ENCODE measurements around the gene FRMD1.
A peak's percentile ranks its signal among the peaks of the same experiment; 100 is the strongest.

FRMD1 gene

DNA sequence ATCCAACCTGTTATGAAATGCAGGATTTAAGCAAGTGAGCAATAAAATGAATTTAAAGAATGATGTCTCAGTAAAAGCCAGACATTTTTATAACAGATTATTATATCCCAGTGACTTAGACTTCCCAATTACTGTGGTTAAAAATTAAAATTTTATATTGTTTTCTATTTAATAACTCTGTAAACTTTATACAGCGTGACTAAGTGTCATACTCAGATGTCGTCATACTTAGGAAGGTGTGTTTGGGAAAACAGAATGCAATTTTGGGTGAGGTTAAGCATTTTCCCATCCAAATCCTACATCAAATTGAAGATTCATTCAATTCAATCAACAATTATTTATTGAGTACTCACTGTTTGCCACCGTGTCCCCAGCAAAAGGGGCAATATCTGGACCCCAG lies 31.4 kb upstream of the FRMD1 start:
- DNase-seq: no peak

DNA sequence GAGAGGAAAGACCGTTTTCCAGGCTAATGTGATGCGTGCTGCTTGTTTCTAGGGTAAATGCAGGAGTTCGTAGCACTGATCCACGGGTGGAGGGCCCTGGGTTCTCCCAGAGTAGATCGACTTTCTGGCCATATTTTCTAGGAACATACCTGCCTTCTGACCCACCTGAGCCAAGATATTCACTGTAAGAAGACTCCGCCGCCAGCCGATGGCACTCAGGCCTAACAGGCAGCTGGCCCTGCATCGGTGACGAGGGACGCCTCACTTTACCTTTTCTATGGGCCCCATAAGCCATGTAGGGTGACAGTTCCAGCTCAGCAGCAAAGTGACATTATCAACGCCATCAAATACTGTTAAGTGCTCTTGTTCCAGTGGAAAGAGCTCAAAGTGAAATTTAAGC lies 30.2 kb upstream of the FRMD1 start:
- no peak for DNase-seq

DNA sequence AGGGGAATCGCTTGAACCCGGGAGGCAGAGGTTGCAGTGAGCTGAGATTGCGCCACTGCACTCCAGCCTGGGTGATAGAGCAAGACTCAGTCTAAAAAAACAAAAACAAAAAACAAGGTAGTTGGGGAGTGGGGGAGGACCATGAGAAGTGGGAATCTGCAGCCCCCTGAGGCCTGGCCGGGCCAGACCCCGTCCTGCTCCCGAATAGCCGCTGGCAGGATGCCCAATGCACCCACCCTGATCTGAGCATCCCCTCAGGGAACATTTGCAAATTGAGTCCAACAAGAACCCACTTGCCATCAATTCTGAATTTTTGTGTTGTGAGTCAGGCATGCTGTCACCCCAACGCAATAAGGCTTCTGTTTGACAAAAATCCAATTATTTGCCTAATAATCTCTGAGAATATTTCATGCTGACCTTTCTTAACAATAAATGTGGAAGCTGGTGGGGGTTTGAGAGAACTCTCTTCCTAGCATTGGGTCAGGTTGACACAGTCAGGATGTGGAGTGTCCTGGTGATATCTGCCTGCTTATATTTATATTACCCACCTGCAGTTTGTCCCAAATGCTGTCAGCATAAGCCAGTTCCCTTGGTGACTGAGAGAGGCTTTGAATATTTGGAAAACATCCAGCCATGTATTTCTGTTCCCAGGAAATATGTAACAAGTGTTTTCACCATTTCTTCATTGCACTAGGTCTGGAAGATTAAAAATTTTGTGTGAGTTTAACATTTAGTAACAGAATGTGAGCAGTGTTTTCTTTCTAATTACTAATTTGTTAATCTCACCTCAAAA lies 28.4 kb upstream of the FRMD1 start:
- no peak for DNase-seq

DNA sequence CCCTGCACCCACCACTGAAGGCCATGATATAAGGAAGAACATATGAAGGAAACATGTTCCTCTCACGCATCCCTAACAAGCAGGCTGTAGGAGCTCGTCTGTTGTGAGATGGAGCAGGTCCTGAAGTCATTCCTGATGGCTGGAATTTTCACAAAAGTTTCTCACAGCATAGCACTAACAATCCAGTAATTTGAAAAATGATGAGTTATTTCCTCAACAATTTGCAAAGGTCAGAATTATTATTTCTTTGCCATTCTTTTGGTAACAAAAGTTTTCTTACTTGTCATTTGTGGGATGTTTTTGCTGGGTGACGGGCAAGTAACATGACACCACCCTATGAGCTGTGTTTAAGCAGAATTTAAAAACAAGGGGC lies 27.6 kb upstream of the FRMD1 start:
- DNase-seq: no peak

DNA sequence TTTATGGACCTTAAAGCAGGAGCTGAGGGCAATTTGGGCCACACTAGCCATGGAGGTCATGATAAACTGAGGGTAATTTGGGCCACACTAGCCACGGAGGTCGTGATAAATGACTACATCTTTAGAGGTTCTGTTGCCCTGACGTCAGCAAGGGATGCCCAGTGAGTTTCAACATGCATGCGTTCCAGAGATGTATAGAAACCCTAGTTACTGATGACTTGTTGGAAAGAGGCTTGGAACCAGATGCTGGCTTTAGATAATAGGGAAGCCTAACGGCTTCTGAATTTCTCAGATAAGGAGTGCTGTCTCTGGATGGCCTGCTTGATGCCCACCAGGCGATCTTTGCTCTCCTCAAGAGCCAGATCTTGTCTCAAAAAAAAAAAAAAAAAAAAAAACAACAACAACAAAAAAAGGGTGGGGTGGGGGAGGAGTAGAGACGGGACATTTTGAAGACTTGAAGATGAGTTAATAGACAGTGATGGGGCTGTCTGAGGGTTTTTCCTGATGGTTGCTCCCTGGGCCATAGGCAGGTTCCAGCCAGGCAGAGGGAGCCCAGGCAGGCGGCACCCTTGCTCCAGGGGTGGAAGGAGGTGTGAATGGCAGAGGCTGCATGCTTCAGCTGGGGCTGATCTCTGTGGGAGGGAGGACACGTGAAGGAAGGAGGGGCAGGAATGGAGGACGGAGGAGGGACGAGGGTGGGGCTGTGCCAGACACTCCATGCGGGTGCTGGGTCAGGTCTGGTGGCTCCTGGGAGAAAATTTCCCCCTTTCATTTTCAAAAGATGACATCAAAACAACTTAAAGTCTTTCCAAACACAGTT lies 27.0 kb upstream of the FRMD1 start:
- DNase-seq: peak; percentile 18

DNA sequence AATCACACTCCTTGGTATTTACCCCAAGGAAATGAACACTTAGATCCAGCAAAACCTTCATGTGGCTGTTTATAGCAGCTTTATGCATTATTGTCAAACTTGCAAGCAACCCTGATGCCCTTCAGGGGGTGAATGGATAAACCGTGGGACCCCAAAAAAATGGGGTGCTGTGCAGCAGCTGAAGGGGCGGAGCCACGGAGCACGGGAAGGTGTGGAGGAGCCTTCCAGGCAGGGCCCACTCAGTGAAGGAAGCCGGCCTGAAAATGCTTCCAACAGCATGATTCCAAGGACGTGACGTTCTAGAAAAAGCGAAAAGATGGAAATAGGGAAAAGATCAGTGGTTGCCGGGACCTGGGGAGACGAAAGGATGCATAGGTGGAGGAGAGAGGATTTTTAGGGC lies 25.6 kb upstream of the FRMD1 start:
- DNase-seq: no peak

DNA sequence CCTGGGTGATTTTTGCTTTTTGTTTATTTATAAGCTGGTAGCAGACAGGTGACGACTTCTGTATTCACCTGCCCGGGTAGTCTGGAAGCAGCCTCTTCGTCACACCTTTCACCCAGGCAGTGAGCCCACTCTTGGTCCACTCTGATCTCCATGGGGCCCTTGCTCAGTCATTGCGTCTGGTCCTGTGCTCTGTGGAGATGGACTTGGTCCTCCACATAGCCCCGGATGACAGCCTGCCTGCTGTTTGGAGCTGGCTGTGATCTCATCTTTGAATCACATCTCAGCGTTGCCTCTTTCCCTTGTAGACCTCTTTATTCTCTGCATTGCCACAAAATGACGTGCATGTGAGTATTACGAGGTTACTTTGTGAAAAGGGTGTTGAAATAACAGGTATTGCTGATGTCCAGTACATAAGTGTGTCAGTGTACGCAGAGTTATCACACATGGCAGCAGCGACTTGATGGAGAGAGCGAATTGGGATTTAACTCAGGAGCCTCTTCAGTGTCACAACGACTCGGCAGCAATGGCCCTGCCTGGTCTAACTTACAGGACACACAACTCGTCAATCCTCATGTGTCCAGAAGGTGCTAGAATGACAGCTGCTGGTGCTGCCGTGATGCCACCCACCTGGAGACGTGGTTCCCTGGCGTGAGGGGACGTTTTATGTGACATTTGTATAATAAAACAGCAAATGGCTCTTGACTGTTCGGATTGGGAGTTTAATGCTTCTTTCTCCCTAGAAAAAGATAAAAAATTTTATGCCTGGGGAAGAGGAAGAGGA lies 24.2 kb upstream of the FRMD1 start:
- no peak for DNase-seq

DNA sequence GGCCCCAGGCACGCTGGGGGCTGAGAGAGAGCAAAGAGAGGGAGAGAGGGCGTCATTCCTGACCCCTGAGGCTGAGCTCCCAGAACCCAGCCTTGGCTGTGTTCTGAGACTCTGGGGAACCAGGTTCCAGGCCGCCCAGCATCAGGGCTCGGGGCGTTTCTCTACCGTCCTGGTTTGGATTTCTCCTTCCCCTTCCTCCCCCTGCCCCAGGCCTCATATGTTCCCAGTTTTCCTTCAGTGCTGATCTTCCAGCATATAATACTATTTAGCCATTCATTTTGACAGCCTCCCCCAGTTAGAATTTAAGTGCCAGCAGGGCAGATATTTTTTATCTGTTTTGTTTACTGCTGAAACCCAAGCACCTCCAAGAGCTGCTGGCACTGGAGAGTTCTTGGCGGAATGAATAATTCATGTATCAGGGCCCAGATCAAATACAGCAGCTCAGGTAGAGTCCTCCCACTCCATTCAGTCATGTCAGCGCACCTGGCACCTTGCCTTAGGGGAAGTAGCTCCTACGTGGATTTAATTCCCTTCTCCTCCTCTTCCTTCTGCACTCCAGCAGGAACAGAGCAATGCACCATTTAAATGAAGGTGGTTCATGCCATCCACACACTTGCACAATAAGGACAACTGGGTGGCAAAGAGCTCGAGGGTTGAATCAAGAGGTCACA lies 23.4 kb upstream of the FRMD1 start:
- DNase-seq: no peak

DNA sequence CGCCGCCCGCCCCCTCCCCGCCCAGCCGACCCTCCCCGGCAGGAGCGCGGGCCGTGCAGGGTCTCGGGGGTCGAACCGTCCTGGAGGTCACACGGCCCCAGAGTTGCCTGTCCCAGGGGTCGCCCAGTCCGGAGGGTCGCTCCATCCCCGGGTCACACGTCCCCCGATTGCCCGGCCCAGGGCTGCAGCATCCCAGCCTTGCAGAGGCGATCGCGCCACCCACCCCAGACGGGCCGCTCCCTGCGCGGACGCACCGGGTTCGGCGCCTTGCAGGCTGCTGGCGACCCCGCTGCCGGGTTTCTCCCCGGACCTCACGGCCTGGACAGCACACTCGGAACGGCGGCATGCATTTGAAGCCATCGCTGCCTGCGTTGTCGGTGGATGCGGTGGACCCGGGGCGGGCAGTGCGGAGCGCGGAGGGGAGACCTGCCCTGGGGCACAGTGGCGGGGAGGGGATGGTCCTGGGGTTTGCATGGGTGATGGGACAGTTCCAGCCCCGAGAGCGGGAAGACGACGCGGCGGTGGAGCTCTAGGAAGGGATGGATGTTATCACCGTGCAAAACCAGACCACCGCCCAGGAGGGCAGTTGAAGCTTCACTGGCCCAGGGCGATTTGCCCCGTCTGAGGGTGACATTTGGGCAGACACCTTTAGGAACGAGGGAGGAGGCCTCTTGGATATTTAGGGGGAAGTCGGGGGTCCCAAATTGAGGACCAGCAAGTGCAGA lies 22.7 kb upstream of the FRMD1 start:
- DNase-seq: no peak

DNA sequence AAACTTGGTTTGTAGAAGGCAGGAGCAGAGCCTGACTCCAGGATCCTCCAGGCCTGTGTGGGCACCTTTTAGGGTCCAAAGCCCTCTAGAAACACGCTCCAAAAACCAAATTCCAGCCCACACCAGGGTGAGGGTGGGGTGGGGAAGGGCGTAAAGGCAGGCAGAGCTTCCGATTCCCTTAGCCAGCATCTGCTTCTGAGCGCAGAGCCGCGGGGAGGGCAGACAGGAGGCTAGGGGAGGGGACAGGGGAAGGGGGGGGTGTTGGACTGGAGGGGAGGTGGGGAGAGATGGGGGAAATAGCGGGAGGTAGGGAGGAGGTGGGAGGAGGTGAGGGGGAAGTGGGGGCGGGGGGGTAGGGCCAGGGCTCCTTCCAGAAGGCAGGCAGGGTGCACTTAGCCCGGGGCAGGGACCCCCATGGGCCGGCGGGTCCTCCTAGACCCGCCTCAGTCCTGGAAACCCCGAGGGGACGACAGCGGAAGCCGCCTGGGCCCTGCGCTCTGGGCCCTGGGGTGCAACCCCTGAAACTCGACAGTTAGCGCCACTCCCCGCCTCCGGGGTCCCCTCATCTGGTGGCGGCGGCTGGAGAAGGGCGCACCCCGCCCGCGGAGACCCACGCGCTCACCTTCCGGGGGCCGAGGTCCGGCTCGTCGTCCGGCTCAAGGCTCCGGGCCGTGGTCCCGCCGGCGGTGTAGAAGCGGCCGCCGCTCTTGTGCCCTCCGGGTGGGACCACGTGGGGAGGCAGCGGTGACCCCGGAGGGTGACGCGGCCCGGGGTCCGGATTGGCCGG lies 22.0 kb upstream of the FRMD1 start:
- DNase-seq: no peak

DNA sequence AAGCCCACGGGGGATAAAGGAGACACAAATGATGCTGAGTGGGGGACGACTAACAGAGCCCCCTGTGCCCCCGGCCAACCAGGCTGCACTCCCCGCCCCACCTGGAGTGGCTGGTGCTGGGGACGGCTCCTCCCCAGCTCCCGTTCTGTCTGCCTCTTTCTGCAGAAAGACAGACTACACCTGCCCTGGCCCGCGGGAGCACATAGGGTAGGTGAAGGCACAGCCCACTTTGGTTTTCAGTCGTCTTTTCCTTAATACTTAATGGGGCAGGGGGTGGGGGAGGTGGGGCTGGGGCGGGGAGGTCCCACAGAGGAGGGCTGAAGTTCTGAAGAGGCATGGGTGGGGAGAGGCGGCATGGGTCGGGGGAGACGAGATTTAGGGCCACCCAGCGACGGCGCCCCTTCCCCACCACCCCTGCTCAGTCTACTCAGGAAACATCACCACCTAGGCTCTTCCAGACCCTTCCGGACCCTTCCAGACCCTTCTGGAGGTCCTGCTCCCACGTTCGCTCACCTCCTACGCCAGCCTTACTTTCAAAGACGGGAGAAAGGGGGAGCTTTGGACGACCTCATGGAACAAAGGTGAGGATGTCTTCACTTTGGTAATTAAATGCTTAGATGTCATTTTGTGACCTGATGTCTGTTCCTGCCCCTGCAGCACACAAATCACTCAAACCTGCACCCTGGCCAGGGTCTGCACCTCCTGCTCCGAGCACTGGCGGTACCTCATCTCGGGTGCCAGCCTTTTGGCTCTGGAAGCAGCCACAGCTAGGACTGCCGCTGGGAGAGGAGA lies 21.2 kb upstream of the FRMD1 start:
- DNase-seq: no peak

DNA sequence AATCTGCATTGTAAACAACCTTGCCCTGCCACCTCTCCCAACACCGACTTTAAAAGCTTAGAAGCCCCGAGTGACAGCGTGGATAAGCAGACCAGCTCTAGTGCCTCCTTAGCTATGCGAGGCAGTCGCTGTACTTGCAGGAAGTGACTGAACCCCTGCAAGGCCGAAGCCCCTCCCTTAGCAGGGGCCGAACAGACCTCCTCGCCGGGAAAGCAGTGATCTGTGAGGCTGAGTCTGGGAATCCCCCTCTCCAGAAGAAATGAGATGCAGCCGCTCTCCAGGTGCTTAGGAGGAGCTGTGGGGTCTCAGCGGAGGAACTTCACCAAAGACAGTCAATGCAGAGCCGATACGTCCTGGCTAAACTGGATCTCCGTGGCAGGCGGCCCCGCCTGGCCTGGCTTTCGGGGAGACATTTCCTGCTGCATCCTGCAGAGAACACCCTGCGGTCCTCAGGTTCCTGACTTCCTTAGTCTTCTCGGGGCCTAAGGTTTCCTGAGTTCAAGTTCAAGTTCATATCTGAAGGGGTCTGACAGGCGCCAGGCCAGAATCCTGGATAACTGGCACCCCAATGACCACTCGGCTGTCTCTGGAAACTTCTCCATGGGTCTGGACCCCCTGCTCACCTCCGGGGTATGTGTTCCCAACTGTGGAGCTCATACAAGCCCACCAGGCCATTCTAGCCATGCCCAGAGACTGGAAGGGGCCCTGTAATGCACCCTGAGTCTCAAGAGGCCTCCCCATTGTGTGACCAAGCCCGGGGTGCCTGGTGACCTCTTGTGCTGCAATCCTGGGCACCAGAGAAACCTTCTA lies 20.4 kb upstream of the FRMD1 start:
- DNase-seq: no peak

DNA sequence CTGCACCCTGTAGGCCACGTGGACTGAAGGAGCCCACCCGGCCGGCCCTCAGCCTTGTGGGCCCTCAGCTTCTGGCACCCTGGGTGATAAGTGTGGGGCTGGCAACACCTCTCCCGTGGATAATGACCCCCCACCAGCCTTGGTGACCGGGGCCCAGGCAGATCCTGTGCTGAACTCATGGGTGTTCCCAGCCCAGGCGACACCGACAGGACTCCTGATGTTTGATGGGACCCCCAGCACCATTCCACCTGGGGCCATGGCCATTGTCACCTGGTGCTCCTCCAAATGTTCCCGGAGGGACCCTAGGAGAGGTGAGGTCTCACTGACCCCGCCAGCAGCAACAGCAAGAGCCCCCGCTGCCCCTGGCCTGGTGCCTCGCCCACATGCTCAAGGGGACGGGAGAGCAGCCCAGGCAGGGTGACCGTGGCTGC lies 19.4 kb upstream of the FRMD1 start:
- no peak for DNase-seq

DNA sequence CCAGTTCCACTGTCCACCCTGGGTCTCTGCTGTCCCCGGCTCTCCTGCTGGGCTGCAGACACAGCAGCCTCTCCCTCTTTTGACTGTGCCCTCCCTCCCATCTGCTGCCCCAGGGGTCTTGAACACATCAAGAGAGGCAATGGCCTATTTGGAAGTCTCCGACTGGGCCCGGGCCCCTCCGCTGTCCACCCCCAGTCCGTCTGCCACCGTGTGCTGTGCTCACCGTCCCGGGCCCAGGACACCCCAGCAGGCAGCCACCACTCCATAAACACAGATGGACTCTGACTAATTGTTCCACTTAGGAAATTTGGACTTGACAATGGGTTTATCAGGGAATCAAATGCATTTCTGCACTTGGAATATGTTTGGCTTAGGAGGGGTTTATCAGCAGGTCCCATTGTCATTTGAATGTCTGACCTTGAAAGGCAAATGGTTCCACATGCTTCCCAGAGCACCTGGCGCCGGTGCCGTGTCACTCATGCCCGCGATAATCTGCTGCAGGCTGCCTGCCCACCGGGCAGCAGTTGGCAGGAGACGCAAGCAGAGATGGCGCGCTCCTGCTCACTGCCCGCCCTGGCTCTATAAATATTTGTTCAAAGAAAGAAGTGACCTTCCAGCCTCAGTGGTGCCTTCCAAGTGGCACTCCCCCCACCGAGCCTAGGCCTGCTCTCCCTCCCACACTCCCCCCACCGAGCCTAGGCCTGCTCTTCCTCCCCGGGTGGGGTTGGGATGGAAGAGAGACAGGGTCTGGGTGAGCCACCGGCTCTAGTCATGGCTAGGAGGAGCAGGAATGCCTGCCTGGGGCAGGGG lies 18.8 kb upstream of the FRMD1 start:
- DNase-seq: no peak

DNA sequence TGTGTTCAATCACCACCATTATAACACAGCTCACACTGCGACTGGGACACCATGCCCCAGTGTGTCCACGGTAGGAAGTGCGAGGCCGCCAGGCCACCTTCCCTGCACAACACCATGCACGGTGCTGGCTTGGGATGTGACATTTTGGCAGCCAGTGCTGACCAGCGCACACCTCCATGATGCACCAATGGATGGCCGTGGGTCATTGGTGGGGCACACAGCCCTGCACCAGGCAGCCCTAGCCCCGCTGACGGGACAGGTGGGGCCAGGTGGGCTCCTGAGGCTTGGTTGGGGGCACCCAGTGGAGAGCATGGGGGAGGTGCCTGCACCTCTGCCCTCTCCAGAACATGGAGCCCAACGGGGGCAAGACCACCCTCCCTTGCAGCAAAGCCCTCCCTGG lies 18.2 kb upstream of the FRMD1 start:
- DNase-seq: no peak

DNA sequence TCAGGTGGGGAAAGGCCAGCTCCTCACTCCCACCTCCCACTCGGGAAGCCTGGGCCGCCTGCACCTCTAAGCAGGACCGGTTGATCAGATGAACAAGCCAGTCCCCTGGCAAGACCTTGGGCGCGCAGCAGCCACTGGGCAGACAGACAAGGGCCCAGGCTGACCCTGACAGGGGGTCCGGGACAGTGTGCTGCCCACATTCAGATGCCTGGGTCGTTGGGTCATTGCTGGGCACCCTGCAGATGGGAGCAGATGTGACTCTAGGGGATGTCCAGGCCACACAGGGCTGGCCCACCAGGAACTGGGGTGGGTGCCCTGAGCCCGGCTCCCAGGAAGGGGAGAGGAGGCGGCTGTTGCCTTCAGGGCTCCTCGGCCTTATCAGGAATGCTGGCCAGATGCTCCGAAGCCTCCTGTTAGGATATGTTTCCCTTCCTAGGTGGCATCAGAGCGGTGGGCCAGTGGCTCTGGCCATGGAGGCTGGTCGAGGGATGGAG lies 17.3 kb upstream of the FRMD1 start:
- no peak for DNase-seq

DNA sequence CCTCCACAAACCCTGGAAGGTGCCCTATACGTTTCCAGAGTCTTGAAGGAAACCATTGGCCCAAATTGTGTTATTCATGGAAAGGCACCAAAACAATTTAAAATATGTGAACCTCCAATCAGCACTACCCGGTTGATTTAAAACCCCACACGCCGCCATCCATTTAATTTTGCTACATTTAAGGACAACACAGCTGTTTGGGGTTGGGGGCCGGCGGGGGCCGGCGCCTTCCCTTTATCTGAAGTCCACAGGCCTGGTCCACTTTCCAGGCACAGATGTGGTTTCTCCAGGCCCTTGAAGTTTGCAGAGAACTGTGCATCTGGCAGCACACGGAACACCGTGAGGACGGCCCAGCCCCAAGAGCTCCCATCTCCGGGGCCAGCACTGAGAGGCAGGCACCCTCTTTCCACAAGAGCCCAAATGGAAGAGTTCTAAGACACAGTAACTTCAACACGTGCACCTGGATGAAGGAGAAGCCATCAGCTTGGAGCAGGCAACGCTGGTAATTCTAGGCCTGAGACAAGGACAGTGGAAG lies 16.8 kb upstream of the FRMD1 start:
- DNase-seq: no peak

DNA sequence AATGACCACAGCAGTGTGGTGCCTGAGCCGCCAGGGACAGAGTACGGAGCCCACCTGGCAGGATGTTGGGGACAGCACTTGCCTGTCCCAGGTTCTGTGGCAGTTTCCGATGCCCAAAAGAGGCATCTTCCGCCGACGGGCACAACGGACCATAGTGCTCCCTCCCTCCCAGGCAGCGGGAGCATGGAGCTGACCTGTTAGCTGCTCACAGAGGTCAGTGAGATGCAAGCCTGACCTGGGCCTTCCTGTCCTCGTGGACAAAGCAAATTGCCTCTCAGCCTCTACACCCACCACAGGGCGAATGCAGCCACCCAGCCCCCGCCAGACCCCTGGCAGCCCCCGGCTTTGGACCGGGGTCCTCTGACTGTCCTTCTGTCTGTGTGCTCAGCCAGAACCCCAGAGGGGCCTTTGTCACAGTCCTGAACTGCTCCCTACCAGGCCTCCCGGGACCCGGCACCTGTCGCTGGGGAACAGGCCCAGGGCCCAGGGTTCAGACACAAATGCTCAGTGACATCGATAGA lies 16.2 kb upstream of the FRMD1 start:
- no peak for DNase-seq

Measured in hematopoietic multipotent progenitor cell treated with erythropoietin and hydrocortisone succinate and interleukin-3 and kit ligand, for 4 days (in vitro differentiated cells).